ENCODE results near the gene SRBD1.
"Not testable (repeated sequence)": the region's sequence is repeated elsewhere in the genome, so short reads cannot be mapped to it uniquely, and the experiment has no call there.

The SRBD1 gene

GRCh38 chr2:45457211-45457945 is 153.7 kb downstream of the SRBD1 start:
- DNase-seq, result no peak

- DNase-seq, result no peak
Observed at GRCh38 chr2:45452866-45453265, 158.2 kb downstream of the SRBD1 start.

GRCh38 chr2:45450634-45451033 is 160.4 kb downstream of the SRBD1 start:
- no peak for DNase-seq

GRCh38 chr2:45448217-45448616 is 162.8 kb downstream of the SRBD1 start:
- no peak for DNase-seq

GRCh38 chr2:45446016-45446415 is 165.1 kb downstream of the SRBD1 start:
- no peak for DNase-seq

- DNase-seq, result no peak
Observed at GRCh38 chr2:45445037-45445436, 166.0 kb downstream of the SRBD1 start.

GRCh38 chr2:45443012-45443411 is 168.1 kb downstream of the SRBD1 start:
- DNase-seq, result no peak

GRCh38 chr2:45442026-45442425 is 169.0 kb downstream of the SRBD1 start:
- DNase-seq, result no peak

- no peak for DNase-seq
Observed at GRCh38 chr2:45441571-45441970, 169.5 kb downstream of the SRBD1 start.

- no peak for DNase-seq
Observed at GRCh38 chr2:45439788-45440773, 171.0 kb downstream of the SRBD1 start.

- DNase-seq, result no peak
Observed at GRCh38 chr2:45438872-45439665, 172.0 kb downstream of the SRBD1 start.

GRCh38 chr2:45436456-45436855 is 174.6 kb downstream of the SRBD1 start:
- no peak for DNase-seq

GRCh38 chr2:45435316-45435715 is 175.8 kb downstream of the SRBD1 start:
- no peak for DNase-seq

GRCh38 chr2:45433363-45433762 is 177.7 kb downstream of the SRBD1 start:
- DNase-seq, result no peak

- DNase-seq, result no peak
Observed at GRCh38 chr2:45432406-45432805, 178.7 kb downstream of the SRBD1 start.

GRCh38 chr2:45426025-45426424 is 185.0 kb downstream of the SRBD1 start:
- not testable (repeated sequence) for DNase-seq

GRCh38 chr2:45422921-45423320 is 188.1 kb downstream of the SRBD1 start:
- DNase-seq, result no peak

GRCh38 chr2:45418532-45418931 is 192.5 kb downstream of the SRBD1 start:
- no peak for DNase-seq

GRCh38 chr2:45415534-45416123 is 195.4 kb downstream of the SRBD1 start:
- DNase-seq, result no peak

GRCh38 chr2:45412754-45413379 is 198.2 kb downstream of the SRBD1 start:
- DNase-seq, result no peak

- no peak for DNase-seq
Observed at GRCh38 chr2:45409677-45410076, 201.4 kb downstream of the SRBD1 start.

- DNase-seq, result no peak
Observed at GRCh38 chr2:45406621-45407020, 204.4 kb downstream of the SRBD1 start.

All from activated CD8-positive, alpha-beta memory T cell treated with anti-CD3 and anti-CD28 coated beads, Interleukin-2, amount 50 U/mL, for 48 hours (primary cell).